Fibroblast of villous mesenchyme (primary cell): ENCODE results near the gene ATP1A3. TPM values are rescaled to one million over a fixed set of nuclear protein-coding genes. Genes with fewer than 3 reads are reported as not detected.
"Not testable (repeated sequence)": the region's sequence is repeated elsewhere in the genome, so short reads cannot be mapped to it uniquely, and the experiment has no call there.

Experiments
- DNase-seq: peaks from one replicate; pipeline ENCODE4 v3.0.0-alpha.2; 2010; ENCODE audit warnings: low read depth
- H3K4me3 ChIP-seq: 2 replicates; pipeline ENCODE4 v1.5.1; 2011; ENCODE audit warnings: low read depth, mild to moderate bottlenecking, low read length
- CTCF ChIP-seq: IDR thresholded peaks from 2 replicates; pipeline ENCODE4 v1.5.1; 2012; ENCODE audit warnings: low read depth, mild to moderate bottlenecking, low read length; ENCODE audit not compliant: insufficient read depth
- total RNA-seq: library from RNA; depleted of rRNA; stranded (reverse); fragments of >200 nt; gene quantifications from 2 replicates; pipeline ENCODE4 v1.2.3, GENCODE V29; 2012

ATP1A3 gene
- total RNA-seq, 1 donor = not detected

- DNase-seq = peak; percentile 17
- no peak overlapping the region for H3K4me3 ChIP-seq
- peak; percentile 42 for TF ChIP-seq CTCF
These were observed 29.3 kb upstream of the ATP1A3 start for GRCh38 chr19:42023121-42023942.

GRCh38 chr19:42022616-42023015 is 28.6 kb upstream of the ATP1A3 start:
- H3K4me3 ChIP-seq = no peak overlapping the region
- DNase-seq = no peak
- TF ChIP-seq CTCF = no peak

- TF ChIP-seq CTCF = no peak
- H3K4me3 ChIP-seq = no peak overlapping the region
- DNase-seq = no peak
These were observed 27.2 kb upstream of the ATP1A3 start for GRCh38 chr19:42021185-42021584.

- H3K4me3 ChIP-seq = no peak overlapping the region
- no peak for DNase-seq
- TF ChIP-seq CTCF = no peak
These were observed 24.6 kb upstream of the ATP1A3 start for GRCh38 chr19:42018503-42019193.

- TF ChIP-seq CTCF = no peak
- H3K4me3 ChIP-seq = no peak overlapping the region
- DNase-seq = no peak
These were observed 23.0 kb upstream of the ATP1A3 start for GRCh38 chr19:42017040-42017439.

GRCh38 chr19:42012747-42013146 is 18.7 kb upstream of the ATP1A3 start:
- not testable (repeated sequence) for DNase-seq, H3K4me3 ChIP-seq
